ENCODE results near the gene FAM131C. TPM values are rescaled to one million over a fixed set of nuclear protein-coding genes. Genes with fewer than 3 reads are reported as not detected.
"Not testable (repeated sequence)": the region's sequence is repeated elsewhere in the genome, so short reads cannot be mapped to it uniquely, and the experiment has no call there.

FAM131C gene
- total RNA-seq, 4 donors from 2014 or later: 0.28 to 0.85 TPM; not detected in 2

DNA sequence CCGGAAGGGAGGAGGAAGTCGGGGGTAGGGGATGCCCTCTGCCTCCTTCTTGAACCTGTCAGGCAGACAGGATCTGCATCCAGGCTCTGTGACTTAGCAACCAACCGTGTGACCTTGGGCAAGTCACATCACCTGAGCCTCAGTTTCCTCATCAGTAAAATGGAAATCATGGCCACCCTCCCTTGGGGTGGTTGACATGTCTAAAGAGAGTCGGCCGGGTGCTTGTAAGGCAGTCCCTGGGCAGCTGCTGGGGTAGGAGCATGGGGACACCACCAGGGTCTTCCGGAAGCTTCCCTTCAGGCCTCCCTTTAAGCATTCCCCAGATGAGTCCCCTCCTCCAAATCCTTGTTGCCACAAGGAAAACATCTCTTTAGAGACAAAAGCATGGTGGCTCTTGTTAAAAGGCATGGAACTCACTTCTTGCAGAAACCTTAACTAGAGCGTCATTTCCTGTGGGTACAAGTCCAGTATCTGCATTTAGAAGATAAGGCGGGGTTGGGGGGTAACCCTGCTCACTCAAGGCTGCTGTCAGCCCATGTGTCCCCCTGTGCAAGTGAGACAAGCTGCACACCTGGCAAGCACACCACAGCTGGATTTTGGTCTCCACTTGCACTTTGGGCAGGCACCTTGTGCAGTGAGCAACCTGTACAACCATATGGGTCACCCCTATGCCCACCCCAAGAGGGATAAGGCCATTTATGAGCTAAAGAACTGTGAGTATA is 19.5 kb downstream of the FAM131C start:
- H3K9me3 ChIP-seq: no peaks in the 10 kb centered on the region
- H3K27ac ChIP-seq: no peak overlapping the region
- H3K4me1 ChIP-seq: no peaks in the 10 kb centered on the region
- H3K36me3 ChIP-seq: no peaks in the 10 kb centered on the region
- no peaks in the 10 kb centered on the region for H3K27me3 ChIP-seq
- H3K4me3 ChIP-seq: no peak overlapping the region
- TF ChIP-seq, protein P1, sequence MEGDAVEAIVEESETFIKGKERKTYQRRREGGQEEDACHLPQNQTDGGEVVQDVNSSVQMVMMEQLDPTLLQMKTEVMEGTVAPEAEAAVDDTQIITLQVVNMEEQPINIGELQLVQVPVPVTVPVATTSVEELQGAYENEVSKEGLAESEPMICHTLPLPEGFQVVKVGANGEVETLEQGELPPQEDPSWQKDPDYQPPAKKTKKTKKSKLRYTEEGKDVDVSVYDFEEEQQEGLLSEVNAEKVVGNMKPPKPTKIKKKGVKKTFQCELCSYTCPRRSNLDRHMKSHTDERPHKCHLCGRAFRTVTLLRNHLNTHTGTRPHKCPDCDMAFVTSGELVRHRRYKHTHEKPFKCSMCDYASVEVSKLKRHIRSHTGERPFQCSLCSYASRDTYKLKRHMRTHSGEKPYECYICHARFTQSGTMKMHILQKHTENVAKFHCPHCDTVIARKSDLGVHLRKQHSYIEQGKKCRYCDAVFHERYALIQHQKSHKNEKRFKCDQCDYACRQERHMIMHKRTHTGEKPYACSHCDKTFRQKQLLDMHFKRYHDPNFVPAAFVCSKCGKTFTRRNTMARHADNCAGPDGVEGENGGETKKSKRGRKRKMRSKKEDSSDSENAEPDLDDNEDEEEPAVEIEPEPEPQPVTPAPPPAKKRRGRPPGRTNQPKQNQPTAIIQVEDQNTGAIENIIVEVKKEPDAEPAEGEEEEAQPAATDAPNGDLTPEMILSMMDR (IDR thresholded peaks at IDR 0.05): no peak
- TF ChIP-seq POLR2A (IDR thresholded peaks at IDR 0.05): no peak
- DNase-seq: no peak
- intact Hi-C loops (cut with DNase I; ENCODE audit: low total_unique reads): no loop called here

DNA sequence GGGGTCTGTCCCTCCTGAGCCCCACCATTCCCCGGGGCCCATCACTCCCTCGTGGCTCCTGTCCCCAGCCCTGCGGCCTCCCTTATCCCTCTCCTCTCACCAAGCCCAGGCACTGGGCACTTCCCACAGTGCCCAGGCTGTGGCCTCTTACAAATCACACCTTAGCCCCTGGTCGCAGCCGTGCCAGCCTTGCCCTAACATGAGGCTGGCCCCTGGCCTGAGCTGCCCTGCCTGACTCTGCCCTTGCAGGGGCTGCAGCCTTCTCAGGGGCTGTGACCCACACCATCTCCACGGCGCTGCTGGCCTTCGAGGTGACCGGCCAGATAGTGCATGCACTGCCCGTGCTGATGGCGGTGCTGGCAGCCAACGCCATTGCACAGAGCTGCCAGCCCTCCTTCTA is 21.5 kb downstream of the FAM131C start:
- H3K4me1 ChIP-seq; DNase-seq; H3K9me3 ChIP-seq; H3K27ac ChIP-seq; intact Hi-C loops (cut with DNase I; ENCODE audit: low total_unique reads); H3K27me3 ChIP-seq; H3K4me3 ChIP-seq; H3K36me3 ChIP-seq: not testable (repeated sequence)

DNA sequence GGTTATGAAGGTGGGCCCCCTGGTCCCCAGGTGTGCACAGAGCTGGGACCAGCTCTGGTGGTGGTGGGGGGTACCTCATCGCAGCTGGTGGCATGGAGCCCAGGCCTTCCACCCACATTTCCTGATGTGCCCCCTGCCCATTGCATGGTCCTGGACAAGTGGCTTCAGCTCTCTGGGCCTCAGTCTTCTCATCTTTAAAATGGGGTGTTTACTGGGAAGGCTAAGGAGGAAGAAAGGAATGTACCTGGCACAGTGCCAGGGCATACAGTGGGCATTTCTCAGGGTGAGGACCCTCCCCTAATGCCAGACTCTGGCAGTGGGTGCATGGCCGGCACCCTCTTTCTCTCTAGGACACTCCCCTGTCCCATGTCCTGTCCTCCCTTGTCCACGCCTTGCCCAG is 22.4 kb downstream of the FAM131C start:
- intact Hi-C loops (cut with DNase I; ENCODE audit: low total_unique reads): no loop called here
- H3K4me1 ChIP-seq: no peaks in the 10 kb centered on the region
- no peaks in the 10 kb centered on the region for H3K9me3 ChIP-seq
- H3K27ac ChIP-seq: no peak overlapping the region
- H3K27me3 ChIP-seq: no peaks in the 10 kb centered on the region
- no peak overlapping the region for H3K4me3 ChIP-seq
- no peak for TF ChIP-seq POLR2A (IDR thresholded peaks at IDR 0.05)
- TF ChIP-seq, protein P1 (IDR thresholded peaks at IDR 0.05): no peak
- no peaks in the 10 kb centered on the region for H3K36me3 ChIP-seq
- no peak for DNase-seq

DNA sequence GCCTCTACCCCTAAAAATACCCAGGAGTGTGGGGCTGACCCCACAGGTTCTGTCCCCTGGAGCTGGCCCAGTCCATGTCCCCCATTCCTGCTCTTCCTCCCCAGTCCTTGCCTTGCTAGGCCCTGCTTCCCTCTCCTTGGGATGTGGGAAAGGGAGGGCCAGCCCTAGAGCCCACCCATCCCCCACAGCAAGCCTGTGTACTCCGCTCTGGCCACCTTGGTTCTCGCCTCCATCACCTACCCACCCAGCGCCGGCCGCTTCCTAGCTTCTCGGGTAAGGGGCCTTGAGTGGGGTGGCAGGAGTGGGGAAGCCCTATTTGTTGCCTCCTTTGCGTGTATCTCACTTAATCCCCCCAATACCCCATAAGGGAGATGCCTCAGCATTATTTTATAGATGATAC is 23.1 kb downstream of the FAM131C start:
- no peak for DNase-seq
- Histone ChIP-seq H3K4me1 (no peaks in the 10 kb centered on the region), H3K4me3 (no peak overlapping the region), H3K27ac (no peak overlapping the region), H3K27me3 (no peaks in the 10 kb centered on the region), H3K36me3 (no peaks in the 10 kb centered on the region), H3K9me3 (no peaks in the 10 kb centered on the region)
- TF ChIP-seq, protein P1 (IDR thresholded peaks at IDR 0.05): no peak
- no peak for TF ChIP-seq POLR2A (IDR thresholded peaks at IDR 0.05)
- intact Hi-C loops (cut with DNase I; ENCODE audit: low total_unique reads): no loop called here

DNA sequence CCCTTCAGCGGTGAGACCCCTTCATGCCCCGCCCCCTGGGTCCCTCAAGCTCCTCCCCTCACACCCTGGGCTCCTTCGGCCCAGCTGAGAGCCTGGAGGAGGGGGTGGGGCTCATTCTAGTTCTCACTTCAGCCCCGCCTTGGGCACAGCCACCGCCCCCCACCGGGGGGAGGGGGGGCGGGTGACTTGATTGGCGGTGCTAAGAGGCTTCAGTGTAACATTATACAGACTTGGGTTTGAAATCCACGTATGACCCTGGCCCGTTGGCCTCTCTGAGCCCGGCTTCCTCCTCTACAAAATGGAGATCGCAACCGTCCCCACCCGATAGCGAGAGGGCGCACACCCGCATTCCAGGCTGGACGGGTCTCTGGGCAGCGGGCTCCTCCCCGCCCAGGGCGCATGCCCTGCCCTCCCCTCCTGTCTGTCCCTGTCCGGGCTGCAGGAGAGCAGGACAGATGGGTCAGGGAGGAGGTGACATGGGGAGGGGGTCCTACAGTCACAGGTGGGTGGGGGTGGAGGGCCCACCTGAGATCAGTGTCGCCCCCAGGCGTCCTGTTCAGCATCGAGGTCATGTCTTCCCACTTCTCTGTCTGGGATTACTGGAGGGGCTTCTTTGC is 24.8 kb downstream of the FAM131C start:
- Histone ChIP-seq H3K36me3 (no peaks in the 10 kb centered on the region), H3K9me3 (no peaks in the 10 kb centered on the region), H3K4me3 (peak overlapping the region; percentile 25 to 32), H3K27ac (no peak overlapping the region), H3K4me1 (no peaks in the 10 kb centered on the region), H3K27me3 (no peaks in the 10 kb centered on the region)
- intact Hi-C loops (cut with DNase I; ENCODE audit: low total_unique reads): no loop called here
- TF ChIP-seq, protein P1 (IDR thresholded peaks at IDR 0.05): peak in 1 of 4 experiments; percentile 17
- TF ChIP-seq POLR2A (IDR thresholded peaks at IDR 0.05): no peak
- DNase-seq: peak; percentile 59 to 66
